ENCODE data around the gene MSRB3. TPM values are rescaled to one million over a fixed set of nuclear protein-coding genes. Genes with fewer than 3 reads are reported as not detected.

MSRB3 gene
- total RNA-seq, 1 experiment from 2014 or later: 1.1 TPM

- H2AK5ac ChIP-seq (ENCODE audit: insufficient read length, low read length): no peak overlapping the region
- TF ChIP-seq, protein P1, sequence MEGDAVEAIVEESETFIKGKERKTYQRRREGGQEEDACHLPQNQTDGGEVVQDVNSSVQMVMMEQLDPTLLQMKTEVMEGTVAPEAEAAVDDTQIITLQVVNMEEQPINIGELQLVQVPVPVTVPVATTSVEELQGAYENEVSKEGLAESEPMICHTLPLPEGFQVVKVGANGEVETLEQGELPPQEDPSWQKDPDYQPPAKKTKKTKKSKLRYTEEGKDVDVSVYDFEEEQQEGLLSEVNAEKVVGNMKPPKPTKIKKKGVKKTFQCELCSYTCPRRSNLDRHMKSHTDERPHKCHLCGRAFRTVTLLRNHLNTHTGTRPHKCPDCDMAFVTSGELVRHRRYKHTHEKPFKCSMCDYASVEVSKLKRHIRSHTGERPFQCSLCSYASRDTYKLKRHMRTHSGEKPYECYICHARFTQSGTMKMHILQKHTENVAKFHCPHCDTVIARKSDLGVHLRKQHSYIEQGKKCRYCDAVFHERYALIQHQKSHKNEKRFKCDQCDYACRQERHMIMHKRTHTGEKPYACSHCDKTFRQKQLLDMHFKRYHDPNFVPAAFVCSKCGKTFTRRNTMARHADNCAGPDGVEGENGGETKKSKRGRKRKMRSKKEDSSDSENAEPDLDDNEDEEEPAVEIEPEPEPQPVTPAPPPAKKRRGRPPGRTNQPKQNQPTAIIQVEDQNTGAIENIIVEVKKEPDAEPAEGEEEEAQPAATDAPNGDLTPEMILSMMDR (conservative IDR thresholded peaks at IDR 0.05): no peak
- Mint-ChIP-seq H3K27ac (no peak overlapping the region), H3K4me3 (no peak overlapping the region), H3K36me3 (ENCODE audit: insufficient read depth in 1 of 3, low read depth in 3 of 3) (no peaks in the 10 kb centered on the region; a peak in 1 of 7 replicates), H3K4me1 (no peaks in the 10 kb centered on the region), H3K27me3 (ENCODE audit: low read depth) (no peaks in the 10 kb centered on the region; the same call in 1 of the 2 replicates), H3K9me3 (peaks cover 3 to 8% of the 10 kb centered on the region in 2 experiments; a peak in 4 of 5 replicates)
- no peak overlapping the region for H3K4me2 ChIP-seq (ENCODE audit: insufficient read depth, insufficient read length, low read length)
- H2BK120ac ChIP-seq (ENCODE audit: low read depth, low read length, poor library complexity, severe bottlenecking): no peak overlapping the region
- no peak overlapping the region for H2BK15ac ChIP-seq (ENCODE audit: low read depth, low read length)
- no peak overlapping the region for H3K23ac ChIP-seq (ENCODE audit: insufficient read length, low read depth, low read length)
- DNase-seq: no peak
- no peak overlapping the region for H2BK5ac ChIP-seq (ENCODE audit: insufficient read length, low read length)
- no peak overlapping the region for H4K5ac ChIP-seq (ENCODE audit: insufficient read length, low read depth, low read length)
- H2BK12ac ChIP-seq (ENCODE audit: insufficient read length, low read depth, low read length): no peak overlapping the region
- H3K4ac ChIP-seq (ENCODE audit: low read depth, low read length): no peak overlapping the region
- H3K9me3 ChIP-seq (ENCODE audit: control insufficient read depth, low read depth, low read length): no peaks in the 10 kb centered on the region
- H3K14ac ChIP-seq (ENCODE audit: insufficient read depth, low read length): no peak overlapping the region
- H2BK20ac ChIP-seq (ENCODE audit: low read depth, low read length, poor library complexity, severe bottlenecking): no peak overlapping the region
- H3K23me2 ChIP-seq (ENCODE audit: insufficient read length, low read depth, low read length, poor library complexity, severe bottlenecking): no peaks in the 10 kb centered on the region
- WGBS (ENCODE audit: extremely low coverage, insufficient read length, low lambda C conversion rate): no CpG with 5 or more reads among the region's 1 CpG
- no peaks in the 10 kb centered on the region for H3K79me2 ChIP-seq (ENCODE audit: insufficient read depth, low read length)
- no peak overlapping the region for H4K91ac ChIP-seq (ENCODE audit: insufficient read length, low read depth, low read length)
- H2AFZ ChIP-seq (ENCODE audit: low read length): no peak overlapping the region
- H3K9ac ChIP-seq (ENCODE audit: extremely low read depth, insufficient read length, low read length): no peak overlapping the region
- H3K79me1 ChIP-seq (ENCODE audit: insufficient read depth, low read depth, low read length, poor library complexity, severe bottlenecking): no peaks in the 10 kb centered on the region
- H3K27me3 ChIP-seq (ENCODE audit: insufficient read depth, low read length): no peaks in the 10 kb centered on the region
- no peaks in the 10 kb centered on the region for H4K20me1 ChIP-seq (ENCODE audit: control insufficient read depth, insufficient read depth, insufficient read length)
- no peak overlapping the region for H3K56ac ChIP-seq (ENCODE audit: insufficient read length, low read depth, low read length)
- H3K27ac ChIP-seq (ENCODE audit: insufficient read length, low read depth, low read length): no peak overlapping the region
- no peak overlapping the region for H3T11ph ChIP-seq (ENCODE audit: low read length)
- H3K4me1 ChIP-seq (ENCODE audit: insufficient read depth, low read length): no peaks in the 10 kb centered on the region; the same call in 1 of the 2 replicates
- H3K18ac ChIP-seq (ENCODE audit: insufficient read length, low read depth, low read length): no peak overlapping the region
- H4K8ac ChIP-seq (replicated peaks; ENCODE audit: insufficient read length, low read depth, low read length): no peak overlapping the region
Observed at GRCh38 chr12:65391711-65392110, 113.2 kb downstream of the MSRB3 start.
